ENCODE data around the gene ZC3H18. TPM values are rescaled to one million over a fixed set of nuclear protein-coding genes. Genes with fewer than 3 reads are reported as not detected.

The ZC3H18 gene
- total RNA-seq, 1 donor from 2014 or later: 12.0 TPM

DNA sequence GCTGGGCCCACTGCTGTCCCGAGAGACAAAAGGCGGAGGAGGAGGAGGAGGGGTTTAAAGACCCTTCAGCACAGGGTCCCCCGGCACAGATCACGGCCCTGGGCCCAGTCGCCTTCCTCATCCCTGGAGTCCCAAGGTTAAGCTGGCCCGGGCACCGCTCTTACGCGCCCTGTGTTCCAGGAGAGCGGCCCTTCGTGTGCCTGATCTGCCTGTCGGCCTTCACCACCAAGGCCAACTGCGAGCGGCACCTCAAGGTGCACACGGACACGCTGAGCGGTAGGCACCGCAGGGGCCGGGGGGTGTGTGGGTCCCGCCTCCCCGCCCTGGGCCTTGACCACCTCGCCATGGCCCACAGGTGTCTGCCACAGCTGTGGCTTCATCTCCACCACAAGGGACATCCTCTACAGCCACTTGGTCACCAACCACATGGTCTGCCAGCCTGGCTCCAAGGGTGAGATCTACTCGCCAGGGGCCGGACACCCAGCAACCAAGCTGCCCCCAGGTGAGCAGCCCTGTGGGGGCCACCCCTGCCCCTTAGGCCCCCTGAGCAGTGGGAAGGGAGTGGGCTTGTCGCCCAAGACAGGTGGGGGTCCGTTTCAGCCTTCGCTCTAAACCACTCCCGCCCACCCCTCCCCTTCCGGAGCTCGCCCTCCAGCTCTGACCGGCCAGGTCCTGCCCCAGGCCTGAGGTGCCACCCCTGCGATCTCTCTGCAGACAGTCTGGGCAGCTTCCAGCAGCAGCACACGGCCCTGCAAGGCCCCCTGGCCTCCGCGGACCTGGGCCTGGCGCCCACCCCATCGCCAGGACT, 37.6 kb upstream of the ZC3H18 start:
- no peak for DNase-seq

DNA sequence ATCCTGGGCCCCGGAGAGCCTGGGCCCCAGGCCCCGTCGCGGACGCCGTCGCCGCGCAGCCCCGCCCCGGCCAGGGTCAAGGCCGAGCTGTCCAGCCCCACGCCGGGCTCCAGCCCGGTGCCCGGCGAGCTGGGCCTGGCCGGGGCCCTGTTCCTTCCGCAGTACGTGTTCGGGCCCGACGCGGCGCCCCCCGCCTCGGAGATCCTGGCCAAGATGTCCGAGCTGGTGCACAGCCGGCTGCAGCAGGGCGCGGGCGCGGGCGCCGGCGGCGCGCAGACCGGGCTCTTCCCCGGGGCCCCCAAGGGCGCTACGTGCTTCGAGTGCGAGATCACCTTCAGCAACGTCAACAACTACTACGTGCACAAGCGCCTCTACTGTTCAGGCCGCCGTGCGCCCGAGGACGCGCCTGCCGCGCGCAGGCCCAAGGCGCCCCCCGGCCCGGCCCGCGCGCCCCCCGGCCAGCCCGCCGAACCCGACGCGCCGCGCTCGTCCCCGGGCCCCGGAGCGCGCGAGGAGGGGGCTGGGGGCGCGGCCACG, 36.8 kb upstream of the ZC3H18 start:
- peak; percentile 36 for DNase-seq

DNA sequence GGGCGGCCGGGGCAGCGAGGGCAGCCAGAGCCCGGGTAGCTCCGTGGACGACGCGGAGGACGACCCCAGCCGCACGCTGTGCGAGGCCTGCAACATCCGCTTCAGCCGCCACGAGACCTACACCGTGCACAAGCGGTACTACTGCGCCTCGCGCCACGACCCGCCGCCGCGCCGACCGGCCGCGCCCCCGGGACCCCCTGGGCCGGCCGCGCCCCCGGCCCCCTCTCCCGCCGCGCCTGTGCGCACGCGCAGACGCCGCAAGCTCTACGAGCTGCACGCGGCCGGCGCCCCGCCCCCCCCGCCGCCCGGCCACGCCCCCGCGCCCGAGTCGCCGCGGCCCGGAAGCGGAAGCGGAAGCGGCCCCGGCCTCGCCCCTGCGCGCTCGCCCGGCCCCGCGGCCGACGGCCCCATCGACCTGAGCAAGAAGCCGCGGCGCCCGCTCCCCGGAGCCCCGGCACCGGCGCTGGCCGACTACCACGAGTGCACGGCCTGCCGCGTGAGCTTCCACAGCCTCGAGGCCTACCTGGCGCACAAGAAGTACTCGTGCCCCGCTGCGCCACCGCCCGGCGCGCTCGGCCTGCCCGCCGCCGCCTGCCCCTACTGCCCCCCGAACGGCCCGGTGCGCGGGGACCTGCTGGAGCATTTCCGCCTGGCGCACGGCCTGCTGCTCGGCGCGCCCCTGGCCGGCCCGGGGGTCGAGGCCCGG, 36.1 kb upstream of the ZC3H18 start:
- DNase-seq: peak; percentile 48

DNA sequence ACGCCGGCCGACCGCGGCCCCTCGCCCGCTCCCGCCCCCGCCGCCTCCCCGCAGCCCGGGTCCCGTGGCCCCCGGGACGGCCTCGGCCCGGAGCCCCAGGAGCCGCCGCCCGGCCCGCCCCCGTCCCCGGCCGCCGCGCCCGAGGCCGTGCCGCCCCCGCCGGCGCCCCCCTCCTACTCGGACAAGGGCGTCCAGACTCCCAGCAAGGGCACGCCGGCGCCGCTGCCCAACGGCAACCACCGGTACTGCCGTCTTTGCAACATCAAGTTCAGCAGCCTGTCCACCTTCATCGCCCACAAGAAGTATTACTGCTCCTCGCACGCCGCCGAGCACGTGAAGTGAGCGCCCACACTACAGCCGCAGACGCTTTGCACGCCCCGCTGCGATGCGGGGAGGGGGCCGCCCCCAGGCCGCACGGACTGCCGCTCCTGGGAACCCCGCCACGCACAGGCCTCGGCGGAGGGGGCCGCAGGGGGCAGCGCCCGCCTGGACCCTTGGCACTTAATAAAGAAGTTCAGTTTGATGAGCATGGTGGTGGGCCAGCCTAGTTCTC, 35.5 kb upstream of the ZC3H18 start:
- no peak for DNase-seq

DNA sequence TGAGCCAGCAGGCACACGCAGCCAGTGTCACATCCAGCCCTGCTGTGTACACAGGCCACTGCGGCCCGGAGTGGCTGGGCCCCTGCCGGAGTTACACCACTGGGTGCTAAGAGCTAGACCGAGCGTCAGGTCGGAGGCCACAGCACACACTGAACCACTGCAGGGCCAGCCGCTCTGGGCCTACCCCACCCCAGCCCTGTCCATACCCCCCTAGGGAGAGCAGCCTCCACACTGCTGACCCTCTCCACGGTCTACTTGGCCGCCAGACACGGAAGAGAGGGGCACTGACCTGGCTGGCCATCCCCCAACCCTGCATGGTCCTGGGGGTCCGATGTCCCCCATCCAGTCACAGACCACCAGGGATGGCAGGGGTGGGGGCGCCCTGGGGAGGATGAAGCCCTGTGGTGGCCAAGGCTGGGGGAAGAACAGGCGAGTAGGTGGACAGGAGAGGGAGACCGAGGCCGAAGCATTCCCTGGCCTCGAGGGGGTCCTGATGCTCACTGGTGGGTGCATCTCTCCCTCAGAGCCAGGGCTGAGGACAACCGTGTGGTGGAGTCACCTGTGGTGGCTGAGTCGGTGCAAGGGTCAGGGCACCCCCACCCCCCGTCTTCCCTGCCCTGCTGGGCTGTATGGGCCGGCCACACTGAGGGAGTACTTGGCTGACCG, 34.9 kb upstream of the ZC3H18 start:
- DNase-seq: no peak

DNA sequence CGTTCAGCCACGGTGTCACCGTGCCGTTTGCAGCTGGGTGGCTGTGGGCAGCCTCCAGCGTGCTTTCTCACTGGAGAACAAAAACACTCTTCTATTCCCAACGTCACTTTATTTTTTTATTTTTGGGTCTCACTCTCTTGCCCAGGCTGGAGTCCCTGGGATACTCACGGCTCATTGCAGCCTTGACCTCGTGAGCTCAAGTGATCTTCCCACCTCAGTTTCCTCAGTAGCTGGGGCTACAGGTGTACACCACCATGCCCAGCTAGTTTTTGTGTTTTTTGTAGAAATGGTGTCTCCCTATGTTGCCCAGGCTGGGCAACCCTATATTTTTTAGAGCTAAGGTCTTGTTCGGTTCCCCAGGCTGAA, 34.4 kb upstream of the ZC3H18 start:
- no peak for DNase-seq

DNA sequence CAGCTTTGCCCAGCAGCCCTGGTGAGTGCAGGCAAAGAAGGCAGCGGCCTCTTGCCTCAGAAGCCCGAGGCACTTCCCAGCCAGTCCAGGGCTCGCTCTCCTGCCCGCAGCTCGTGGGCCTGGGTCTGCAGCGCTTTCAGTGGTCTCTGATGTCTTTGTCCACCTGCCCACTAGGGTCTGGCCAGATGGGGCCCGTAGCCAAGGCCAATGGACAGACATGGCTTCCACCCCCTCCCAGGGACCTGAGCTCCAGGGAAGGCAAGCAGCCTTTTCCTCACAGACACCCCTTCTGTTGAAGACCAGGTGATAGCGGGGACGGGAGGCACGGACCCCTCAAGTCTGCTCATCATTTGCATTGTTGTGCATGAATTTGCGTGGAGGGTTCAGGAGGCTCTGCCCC, 33.7 kb upstream of the ZC3H18 start:
- DNase-seq: no peak

DNA sequence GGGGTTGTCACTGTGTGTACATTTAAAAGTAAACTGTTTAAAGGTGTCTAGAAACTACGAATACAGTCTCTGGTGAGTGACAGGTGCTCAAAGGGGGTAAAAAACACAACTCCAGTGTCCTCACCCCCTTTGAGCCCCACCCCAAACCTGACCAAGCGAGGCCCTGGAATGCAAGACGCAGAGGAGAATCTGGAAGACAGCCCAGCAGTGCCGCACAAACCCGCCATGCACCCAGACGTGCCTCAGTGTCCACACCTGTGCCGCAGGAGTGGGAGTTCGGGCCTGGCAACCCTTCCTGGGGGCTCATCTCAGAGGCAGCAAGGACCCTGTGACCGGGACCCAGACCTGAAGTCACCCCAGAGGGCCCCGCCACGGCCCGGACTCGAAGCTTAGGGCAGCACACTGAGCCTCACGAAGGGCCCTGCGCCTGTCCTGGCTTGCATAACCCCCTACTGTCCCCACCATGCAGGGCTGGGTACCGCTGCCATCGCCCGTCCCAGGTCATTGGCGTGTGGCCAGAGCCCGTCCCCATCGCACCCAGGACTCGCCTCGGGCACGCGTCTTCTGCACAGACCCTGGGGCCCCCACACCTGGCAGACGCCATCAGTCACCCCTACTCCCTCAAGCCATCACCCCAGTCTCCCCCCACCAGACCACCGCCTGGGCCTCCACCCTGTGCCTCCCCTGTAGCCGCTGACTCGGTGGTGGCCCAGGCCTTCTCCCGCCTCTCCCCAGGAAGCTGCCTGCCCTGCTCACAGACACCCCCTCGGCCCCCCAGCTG, 33.0 kb upstream of the ZC3H18 start:
- no peak for DNase-seq

DNA sequence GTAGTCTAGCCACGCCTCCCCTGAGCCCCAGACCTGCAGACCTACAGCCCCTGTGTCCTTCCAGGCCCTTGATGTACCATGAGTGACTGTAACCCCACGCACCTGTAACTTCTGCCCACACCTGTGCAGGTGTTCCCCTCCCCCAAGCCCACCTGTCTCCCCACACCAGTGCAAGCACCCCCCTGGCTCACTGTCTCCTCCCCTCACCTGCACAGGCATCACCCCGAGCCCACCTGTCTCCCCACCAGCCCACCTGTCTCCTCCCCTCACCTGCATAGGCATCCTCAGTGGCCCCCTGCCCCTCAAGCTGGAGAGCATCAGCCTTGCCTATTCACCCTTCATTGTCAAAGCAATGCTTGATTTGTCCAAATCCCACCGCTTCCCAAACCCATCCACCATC, 32.3 kb upstream of the ZC3H18 start:
- DNase-seq: no peak

DNA sequence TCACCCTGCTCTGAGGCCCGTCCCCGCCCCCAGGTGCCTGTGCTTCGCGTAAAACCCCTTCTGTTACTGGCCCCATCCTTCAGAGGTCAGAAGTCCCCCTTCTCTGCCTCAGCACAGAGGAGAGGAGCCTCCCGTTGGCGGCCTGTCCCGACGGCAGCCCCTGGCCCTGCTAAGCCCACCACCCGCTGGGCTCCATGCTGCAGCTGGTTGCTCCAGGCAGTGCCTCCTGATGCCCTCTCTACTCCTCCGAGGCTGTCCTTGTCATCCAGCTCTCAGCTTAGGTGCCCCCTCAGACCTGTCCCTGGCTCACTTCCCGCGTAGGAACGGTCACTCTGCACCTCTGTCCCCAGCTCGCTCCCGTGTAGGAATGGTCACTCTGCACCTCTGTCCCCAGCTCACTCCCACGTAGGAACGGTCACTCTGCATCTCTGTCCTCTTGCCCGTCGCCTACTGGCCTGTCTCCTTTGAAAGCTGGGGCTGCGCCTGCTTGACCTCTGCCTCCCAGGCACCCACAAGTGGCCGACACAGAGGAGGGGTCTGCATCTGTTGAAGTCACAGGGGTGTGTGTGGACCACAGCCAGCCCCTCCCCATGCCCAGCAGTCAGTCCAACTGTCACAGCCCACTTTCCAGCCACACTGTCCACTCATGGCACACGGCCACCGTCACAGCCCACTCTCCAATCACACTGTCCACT, 31.7 kb upstream of the ZC3H18 start:
- DNase-seq: no peak

DNA sequence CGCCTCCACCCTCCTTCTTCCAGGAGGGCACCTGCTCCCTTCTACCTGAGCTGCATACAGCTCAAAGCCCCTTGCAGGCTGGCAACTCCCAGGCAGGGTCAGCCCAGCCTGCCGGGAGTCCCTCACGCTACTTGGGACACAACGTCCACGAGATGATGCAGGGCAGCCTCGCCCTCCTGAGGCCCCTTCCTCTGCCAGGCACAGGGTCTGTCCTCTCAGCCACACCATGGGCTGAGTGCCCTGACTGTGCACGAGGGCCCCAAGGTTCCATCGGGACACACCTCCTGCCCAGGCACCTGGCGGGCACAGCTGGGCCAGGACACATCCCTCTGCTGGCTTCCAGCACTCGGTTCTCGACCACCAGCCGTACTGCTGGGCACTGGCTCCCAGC, 30.9 kb upstream of the ZC3H18 start:
- no peak for DNase-seq

DNA sequence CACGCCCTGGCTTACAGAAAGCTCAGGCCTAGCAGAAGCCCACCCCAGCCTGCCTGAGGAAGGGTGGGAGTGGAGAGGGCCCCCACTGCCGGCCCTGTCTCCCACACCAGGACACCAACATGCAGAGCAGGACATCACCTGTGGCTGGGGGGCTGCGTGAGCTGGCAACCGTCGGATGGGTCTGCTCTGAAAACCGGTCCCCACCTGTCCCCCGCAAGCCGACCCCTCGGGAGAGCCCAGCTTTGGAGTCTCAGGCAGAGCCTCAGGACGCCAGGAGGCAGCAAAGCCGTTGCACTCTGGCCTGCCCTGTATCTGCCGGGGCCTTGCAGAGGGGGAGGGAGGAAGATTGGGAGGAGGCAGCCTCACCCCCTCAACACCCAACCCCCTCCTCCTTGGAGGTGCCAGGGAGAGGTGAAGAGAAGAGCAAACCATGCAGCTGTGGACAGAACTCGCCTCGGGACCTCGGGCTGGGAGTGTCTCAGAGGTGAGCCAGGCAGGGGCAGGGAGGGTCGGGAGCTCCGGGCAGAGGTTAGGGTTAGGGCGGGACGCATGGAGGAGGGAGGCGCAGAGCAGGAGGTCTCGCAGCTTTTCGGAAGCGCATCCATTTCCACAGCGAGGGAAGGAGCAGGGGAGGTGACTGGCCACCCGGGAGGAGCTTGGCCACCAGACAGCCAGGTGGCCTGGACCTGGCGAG, 30.4 kb upstream of the ZC3H18 start:
- DNase-seq: no peak

DNA sequence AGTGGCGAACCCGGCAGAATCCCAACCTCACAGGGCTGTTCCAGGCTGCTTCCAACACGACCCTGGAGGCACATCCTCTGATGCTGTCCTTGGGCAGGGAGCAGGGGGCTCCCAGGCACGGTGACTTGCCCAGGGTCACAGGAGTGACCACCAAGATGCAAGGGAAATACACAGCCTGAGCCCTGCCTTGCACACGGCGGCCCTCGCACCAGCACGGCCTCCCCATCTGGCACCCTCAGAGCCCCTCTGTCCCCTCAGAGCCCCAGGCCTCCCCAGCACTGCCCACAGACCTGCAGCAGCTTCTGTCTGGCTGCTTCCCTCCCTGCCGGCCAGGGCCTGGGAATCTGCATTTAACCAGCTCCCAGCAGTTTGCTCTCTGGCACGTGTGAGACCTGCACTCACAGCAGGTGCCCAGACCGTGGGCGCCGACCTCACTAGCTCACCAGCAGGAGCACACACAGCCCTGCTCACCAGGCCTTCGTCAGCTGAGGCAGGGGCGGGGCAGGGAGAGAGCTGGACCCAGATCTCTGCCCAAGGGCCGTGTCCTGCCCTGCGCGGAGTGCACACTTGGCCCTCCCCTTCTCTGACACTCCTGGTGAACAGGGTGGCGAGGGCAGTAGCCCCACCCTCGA, 29.7 kb upstream of the ZC3H18 start:
- DNase-seq: no peak

DNA sequence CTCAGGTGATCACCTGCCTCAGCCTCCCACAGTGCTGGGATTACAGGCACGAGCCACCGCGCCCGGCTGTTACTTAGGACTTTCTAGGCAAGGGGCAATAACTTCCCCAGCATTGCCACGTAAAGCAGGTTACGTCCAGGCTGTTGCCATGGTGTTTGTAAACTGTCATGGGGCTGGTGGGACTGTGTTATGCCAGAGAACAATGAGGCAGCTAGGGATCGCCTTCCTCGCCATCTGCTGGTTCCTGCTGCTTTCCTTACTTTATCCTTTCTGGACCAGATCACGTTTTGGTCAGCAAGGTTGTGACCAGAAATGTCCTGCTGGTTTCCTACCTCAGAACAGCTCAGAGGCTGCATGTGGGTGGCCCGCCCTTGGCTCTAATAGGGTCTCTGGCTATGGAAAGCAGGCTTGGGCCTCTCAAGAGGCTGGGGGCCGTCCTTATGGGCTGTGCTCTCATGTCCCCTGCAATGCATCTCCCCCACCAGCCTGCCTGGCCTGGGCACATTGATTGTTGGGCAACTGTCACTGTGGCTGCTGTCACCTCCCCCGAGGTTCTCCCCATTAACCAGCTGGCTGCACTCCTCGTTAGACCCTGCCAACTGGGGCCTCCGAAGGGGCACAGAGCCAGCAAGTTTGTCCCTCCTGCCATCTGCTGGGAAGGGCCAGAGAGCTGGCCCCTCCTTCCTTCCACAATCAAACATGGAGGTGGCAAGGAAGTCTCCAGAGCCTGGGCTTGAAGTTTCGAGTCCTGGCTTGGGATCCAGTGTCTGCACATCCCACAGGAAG, 28.2 kb upstream of the ZC3H18 start:
- no peak for DNase-seq

DNA sequence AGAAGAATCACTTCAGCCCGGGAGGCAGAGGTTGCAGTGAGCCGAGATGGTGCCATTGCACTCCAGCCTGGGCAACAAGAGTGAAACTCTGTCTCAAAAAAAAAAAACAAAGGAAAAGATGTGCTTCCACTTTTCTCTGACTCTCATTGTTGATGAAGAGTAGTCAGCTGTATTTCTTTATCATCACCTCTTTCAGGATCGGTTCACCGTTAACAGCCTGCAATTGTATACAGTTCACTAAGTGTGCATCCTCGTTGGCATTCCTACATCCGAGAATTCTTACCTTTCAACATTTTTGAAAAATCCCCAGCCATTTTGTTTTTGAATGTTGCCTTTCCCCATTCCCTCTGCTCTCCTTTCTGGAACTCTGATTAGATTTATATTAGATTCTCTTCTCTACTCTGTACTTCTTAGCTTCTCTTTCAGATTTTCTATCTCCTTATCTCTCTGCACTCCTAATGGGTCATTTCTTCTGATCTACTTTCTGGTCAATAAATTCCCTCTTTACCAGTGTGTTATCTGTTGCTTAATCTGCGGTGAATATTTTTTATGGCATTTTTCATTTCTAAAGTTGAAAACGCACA, 26.9 kb upstream of the ZC3H18 start:
- DNase-seq: no peak

DNA sequence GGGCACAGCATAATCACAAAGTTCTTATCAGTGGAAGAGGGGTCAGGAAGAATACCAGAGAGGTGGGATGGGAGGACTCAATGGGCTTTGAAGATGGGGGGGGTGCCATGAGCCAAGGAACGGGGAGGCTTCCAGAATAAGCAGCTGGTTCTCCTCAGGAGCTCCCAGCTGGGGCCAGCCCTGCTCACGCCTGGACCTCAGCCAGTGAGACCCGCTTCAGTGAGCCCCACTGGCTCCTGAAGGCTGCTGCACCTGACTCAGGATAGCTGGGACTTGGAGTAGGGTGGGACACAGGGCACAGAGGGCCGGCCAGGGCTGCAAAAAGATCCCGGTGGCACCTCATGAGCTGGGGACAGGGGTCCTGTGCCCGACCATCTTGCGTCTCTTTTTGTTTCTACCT, 24.4 kb upstream of the ZC3H18 start:
- no peak for DNase-seq

DNA sequence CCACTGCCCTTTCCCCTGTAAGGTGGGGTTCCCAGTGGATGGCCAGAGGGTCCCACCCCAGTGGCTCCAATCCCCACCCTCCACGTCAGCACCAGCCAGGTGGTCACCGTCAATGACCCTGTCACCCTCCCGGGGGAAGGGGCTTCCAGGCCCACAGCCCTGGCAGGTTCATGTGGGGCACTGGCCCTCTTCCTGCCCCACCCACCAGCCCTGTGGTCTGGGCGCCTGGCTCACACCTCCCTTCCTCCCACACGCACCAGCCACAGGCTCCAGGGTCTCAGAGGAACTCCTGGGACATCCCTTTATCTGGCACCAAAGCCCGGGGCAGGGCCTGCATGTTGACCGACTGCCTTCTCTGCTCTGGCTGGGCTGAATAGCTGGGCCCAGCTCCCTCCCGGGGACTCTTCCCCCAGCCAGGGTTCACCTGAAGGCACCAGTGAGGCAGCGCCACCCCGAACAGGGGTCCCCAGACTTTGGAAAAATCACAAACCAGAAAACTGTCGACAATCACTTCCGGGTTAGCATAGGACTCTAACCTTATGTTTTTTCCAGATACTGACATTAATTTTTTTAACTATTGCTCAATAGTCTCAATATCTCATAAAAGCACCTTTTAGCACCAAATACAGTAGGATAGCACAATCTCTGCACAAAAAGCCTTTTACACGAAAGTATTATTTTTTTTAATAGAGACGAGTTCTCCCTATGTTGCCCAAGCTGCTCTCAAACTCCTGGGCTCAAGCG, 21.9 kb upstream of the ZC3H18 start:
- no peak for DNase-seq

DNA sequence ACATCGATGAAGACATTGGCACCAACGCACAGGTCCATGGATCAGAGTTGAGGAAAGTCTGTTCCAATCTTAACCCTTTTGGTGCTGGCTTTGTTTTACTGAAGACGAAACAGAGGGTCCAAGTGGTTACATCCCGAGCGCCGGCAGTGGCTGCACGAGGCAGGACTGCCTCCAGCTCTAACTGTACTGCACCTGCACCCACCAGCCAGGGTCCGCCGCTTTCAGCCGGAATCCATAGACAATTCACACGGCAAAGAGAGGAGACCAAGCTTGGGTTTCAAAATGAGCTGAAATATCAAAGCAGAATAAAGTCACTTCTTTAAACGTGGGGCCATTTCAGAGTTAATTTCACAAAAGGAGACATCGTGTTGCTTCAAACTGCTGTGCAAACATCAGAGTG, 21.2 kb upstream of the ZC3H18 start:
- no peak for DNase-seq
